ENCODE results near the gene KRTAP2-2. TPM values are rescaled to one million over a fixed set of nuclear protein-coding genes. Genes with fewer than 3 reads are reported as not detected.
"Not testable (repeated sequence)": the region's sequence is repeated elsewhere in the genome, so short reads cannot be mapped to it uniquely, and the experiment has no call there.

The KRTAP2-2 gene
- total RNA-seq, 1 donor from 2014 or later = not detected

GRCh38 chr17:41064301-41064700 lies 9.3 kb upstream of the KRTAP2-2 start:
- Histone ChIP-seq H3K27me3 (ENCODE audit: low read depth) (peaks cover 68% of the 10 kb centered on the region), H3K4me1 (no peaks in the 10 kb centered on the region), H3K9me3 (replicated peaks) (no peaks in the 10 kb centered on the region), H3K36me3 (no peaks in the 10 kb centered on the region), H3K27ac (replicated peaks) (no peak overlapping the region), H3K4me3 (no peak overlapping the region)
- TF ChIP-seq CTCF (IDR thresholded peaks at IDR 0.05; ENCODE audit: borderline replicate concordance) = no peak
- intact Hi-C loops (cut with micrococcal nuclease) = no loop called here
- DNase-seq = no peak

GRCh38 chr17:41063449-41063848 lies 8.4 kb upstream of the KRTAP2-2 start:
- Histone ChIP-seq H3K36me3 (no peaks in the 10 kb centered on the region), H3K9me3 (replicated peaks) (no peaks in the 10 kb centered on the region), H3K4me1 (no peaks in the 10 kb centered on the region), H3K4me3 (no peak overlapping the region), H3K27ac (replicated peaks) (no peak overlapping the region), H3K27me3 (ENCODE audit: low read depth) (peaks cover 77% of the 10 kb centered on the region)
- TF ChIP-seq CTCF (IDR thresholded peaks at IDR 0.05; ENCODE audit: borderline replicate concordance) = no peak
- intact Hi-C loops (cut with micrococcal nuclease) = no loop called here
- DNase-seq = no peak

GRCh38 chr17:41061964-41062363 lies 6.9 kb upstream of the KRTAP2-2 start:
- Histone ChIP-seq H3K27me3 (ENCODE audit: low read depth) (peaks cover 92% of the 10 kb centered on the region), H3K27ac (replicated peaks) (no peak overlapping the region), H3K4me3 (no peak overlapping the region), H3K36me3 (no peaks in the 10 kb centered on the region), H3K4me1 (no peaks in the 10 kb centered on the region), H3K9me3 (replicated peaks) (peaks cover 8% of the 10 kb centered on the region)
- intact Hi-C loops (cut with micrococcal nuclease) = no loop called here
- no peak for TF ChIP-seq CTCF (IDR thresholded peaks at IDR 0.05; ENCODE audit: borderline replicate concordance)
- DNase-seq = no peak

GRCh38 chr17:41060052-41060604 lies 5.1 kb upstream of the KRTAP2-2 start, which contains the start of gene KRTAP2-3:
Gene KRTAP2-3 (minus strand): TSS chr17:41060114. CDS start chr17:41060050, 64 bp downstream.
- Histone ChIP-seq H3K36me3 (no peaks in the 10 kb centered on the region), H3K4me3 (no peak within 1 kb of the TSS), H3K27ac (replicated peaks) (no peak within 1 kb of the TSS), H3K27me3 (ENCODE audit: low read depth) (peaks cover 97% of the 10 kb centered on the region), H3K9me3 (replicated peaks) (peaks cover 8% of the 10 kb centered on the region), H3K4me1 (no peaks in the 10 kb centered on the region)
- DNase-seq = no peak
- intact Hi-C loops (cut with micrococcal nuclease) = no loop called here
- no peak for TF ChIP-seq CTCF (IDR thresholded peaks at IDR 0.05; ENCODE audit: borderline replicate concordance)

- H3K27ac ChIP-seq (replicated peaks); H3K4me3 ChIP-seq; H3K4me1 ChIP-seq; H3K9me3 ChIP-seq (replicated peaks); DNase-seq; H3K36me3 ChIP-seq; intact Hi-C loops (cut with micrococcal nuclease): not testable (repeated sequence)
- H3K27me3 ChIP-seq (ENCODE audit: low read depth) = peaks cover 93% of the 10 kb centered on the region
These were observed 4.4 kb upstream of the KRTAP2-2 start for GRCh38 chr17:41059276-41060051.

- no peak for TF ChIP-seq CTCF (IDR thresholded peaks at IDR 0.05; ENCODE audit: borderline replicate concordance)
- peaks cover 8% of the 10 kb centered on the region for H3K9me3 ChIP-seq (replicated peaks)
- H3K27ac ChIP-seq (replicated peaks) = no peak overlapping the region
- H3K36me3 ChIP-seq = no peaks in the 10 kb centered on the region
- no peak overlapping the region for H3K4me3 ChIP-seq
- no peak for DNase-seq
- H3K4me1 ChIP-seq = no peaks in the 10 kb centered on the region
- intact Hi-C loops (cut with micrococcal nuclease) = no loop called here
- H3K27me3 ChIP-seq (ENCODE audit: low read depth) = peaks cover 93% of the 10 kb centered on the region
These were observed 3.7 kb upstream of the KRTAP2-2 start for GRCh38 chr17:41058741-41059140.

All from left ventricle myocardium inferior (tissue), 1 donor.